GOT3 (cell line): ENCODE measurements around the gene LDB3.

Experiments used
- DNase-seq: peaks from one replicate; lab custom pipeline; 2025; ENCODE audit warnings: mixed read lengths; lab: John Stamatoyannopoulos, UW

Gene LDB3

GRCh38 chr10:86759073-86759672 is 90.9 kb downstream of the LDB3 start:
- DNase-seq = no peak

- DNase-seq = no peak
Observed at GRCh38 chr10:86763404-86763803, 95.1 kb downstream of the LDB3 start.

- DNase-seq = no peak
Observed at GRCh38 chr10:86765548-86765947, 97.2 kb downstream of the LDB3 start.

GRCh38 chr10:86768412-86769062 is 100.2 kb downstream of the LDB3 start:
- DNase-seq = no peak

GRCh38 chr10:86769991-86770390 is 101.7 kb downstream of the LDB3 start:
- DNase-seq = no peak

- DNase-seq = no peak
Observed at GRCh38 chr10:86770412-86770960, 102.2 kb downstream of the LDB3 start.

GRCh38 chr10:86773498-86773897 is 105.2 kb downstream of the LDB3 start:
- no peak for DNase-seq

- no peak for DNase-seq
Observed at GRCh38 chr10:86775056-86775869, 107.0 kb downstream of the LDB3 start.

GRCh38 chr10:86775870-86776180 is 107.5 kb downstream of the LDB3 start:
- DNase-seq = no peak

- no peak for DNase-seq
Observed at GRCh38 chr10:86779220-86780017, 111.1 kb downstream of the LDB3 start.

- DNase-seq = no peak
Observed at GRCh38 chr10:86782701-86783418, 114.5 kb downstream of the LDB3 start.

- no peak for DNase-seq
Observed at GRCh38 chr10:86785037-86785436, 116.7 kb downstream of the LDB3 start.
